NB4 (cell line): ENCODE results near the gene CFAP221.

Experiments
- POLR2A ChIP-seq: IDR thresholded peaks from 2 replicates; pipeline ENCODE4 v1.6.1; 2011; ENCODE audit warnings: mild to moderate bottlenecking; ENCODE audit not compliant: insufficient read length; ENCODE audit errors: extremely low read depth
- TF ChIP-seq, protein P1 (sequence below): IDR thresholded peaks from one replicate; pipeline ENCODE4 v1.5.1; 2012; ENCODE audit warnings: low read depth, low read length

DNA sequence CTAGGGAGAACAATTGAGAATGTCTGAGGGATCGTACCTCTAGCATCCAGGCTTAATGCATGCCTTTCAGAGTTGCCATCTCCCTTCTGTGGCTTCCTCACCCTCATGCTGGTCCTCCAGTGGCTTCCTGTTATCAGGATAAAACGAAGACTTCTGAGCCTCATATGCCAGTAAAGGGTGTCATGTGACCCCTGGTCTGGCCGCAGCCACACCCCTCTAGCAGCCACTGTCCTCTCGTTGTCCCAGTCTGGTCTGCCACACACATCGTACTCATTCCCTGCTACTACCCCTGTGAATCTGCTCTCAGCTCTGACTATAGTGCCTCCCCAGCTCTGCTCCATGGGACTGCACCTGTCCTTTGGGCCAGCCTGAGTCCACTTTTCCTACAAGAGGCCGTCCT is 72.2 kb downstream of the CFAP221 start:
- TF ChIP-seq, protein P1, sequence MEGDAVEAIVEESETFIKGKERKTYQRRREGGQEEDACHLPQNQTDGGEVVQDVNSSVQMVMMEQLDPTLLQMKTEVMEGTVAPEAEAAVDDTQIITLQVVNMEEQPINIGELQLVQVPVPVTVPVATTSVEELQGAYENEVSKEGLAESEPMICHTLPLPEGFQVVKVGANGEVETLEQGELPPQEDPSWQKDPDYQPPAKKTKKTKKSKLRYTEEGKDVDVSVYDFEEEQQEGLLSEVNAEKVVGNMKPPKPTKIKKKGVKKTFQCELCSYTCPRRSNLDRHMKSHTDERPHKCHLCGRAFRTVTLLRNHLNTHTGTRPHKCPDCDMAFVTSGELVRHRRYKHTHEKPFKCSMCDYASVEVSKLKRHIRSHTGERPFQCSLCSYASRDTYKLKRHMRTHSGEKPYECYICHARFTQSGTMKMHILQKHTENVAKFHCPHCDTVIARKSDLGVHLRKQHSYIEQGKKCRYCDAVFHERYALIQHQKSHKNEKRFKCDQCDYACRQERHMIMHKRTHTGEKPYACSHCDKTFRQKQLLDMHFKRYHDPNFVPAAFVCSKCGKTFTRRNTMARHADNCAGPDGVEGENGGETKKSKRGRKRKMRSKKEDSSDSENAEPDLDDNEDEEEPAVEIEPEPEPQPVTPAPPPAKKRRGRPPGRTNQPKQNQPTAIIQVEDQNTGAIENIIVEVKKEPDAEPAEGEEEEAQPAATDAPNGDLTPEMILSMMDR = no peak
- no peak for TF ChIP-seq POLR2A
